ENCODE data around the gene PSMA1. TPM values are rescaled to one million over a fixed set of nuclear protein-coding genes. Genes with fewer than 3 reads are reported as not detected.
"Not testable (repeated sequence)": the region's sequence is repeated elsewhere in the genome, so short reads cannot be mapped to it uniquely, and the experiment has no call there.

PSMA1 gene
- 100 to 1,000 TPM; 129 to 146 TPM for total RNA-seq
- polyA plus RNA-seq: 100 to 1,000 TPM; 153 to 250 TPM
- long read RNA-seq, donor 1, transcript PSMA1-201 (10 exons, 1,505 nt): major isoform, 60 of 78 reads
- long read RNA-seq, donor 1, partial matches to known transcripts: 10 of 78 reads
- long read RNA-seq, donor 1, other reads (novel, unspliced or antisense): 0 of 78 reads
- long read RNA-seq, donor 2, transcript PSMA1-201 (10 exons, 1,505 nt): major isoform, 13 of 15 reads
- long read RNA-seq, donor 2, partial matches to known transcripts: 0 of 15 reads
- long read RNA-seq, donor 2, other reads (novel, unspliced or antisense): 0 of 15 reads
- long read RNA-seq, donor 3, transcript PSMA1-201 (10 exons, 1,505 nt): major isoform, 40 of 65 reads
- long read RNA-seq, donor 3, partial matches to known transcripts: 21 of 65 reads
- long read RNA-seq, donor 3, other reads (novel, unspliced or antisense): 0 of 65 reads
- long read RNA-seq, donor 4, transcript PSMA1-201 (10 exons, 1,505 nt): major isoform, 28 of 60 reads
- long read RNA-seq, donor 4, partial matches to known transcripts: 28 of 60 reads
- long read RNA-seq, donor 4, other reads (novel, unspliced or antisense): 0 of 60 reads
- long read RNA-seq, donor 5, transcript PSMA1-201 (10 exons, 1,505 nt): major isoform, 61 of 109 reads
- long read RNA-seq, donor 5, partial matches to known transcripts: 42 of 109 reads
- long read RNA-seq, donor 5, other reads (novel, unspliced or antisense): 0 of 109 reads

- Histone ChIP-seq H3K36me3 (ENCODE audit: control insufficient read depth in 4 of 4, insufficient read depth in 4 of 4, low read length in 4 of 4) (peaks cover under 1 to 15% (median 8%) of the 10 kb centered on the region in 4 donors), H3K9me3 (ENCODE audit: control insufficient read depth in 4 of 4, insufficient read depth in 3 of 4, low read length in 3 of 4) (no peaks in the 10 kb centered on the region), H3K4me3 (peak within 1 kb of the TSS; percentile 80), H3K4me1 (ENCODE audit: control insufficient read depth in 5 of 5, insufficient read depth in 5 of 5, low read length in 5 of 5) (peaks cover 3 to 14% (median 4%) of the 10 kb centered on the region in 5 donors), H3K27ac (ENCODE audit: low read depth in 1 of 2, low read length in 1 of 2) (peak within 1 kb of the TSS; percentile 89 to 91), H3K27me3 (ENCODE audit: control insufficient read depth in 3 of 3, insufficient read depth in 3 of 3, low read length in 2 of 3) (no peaks in the 10 kb centered on the region), H3K9ac (ENCODE audit: insufficient read depth in 1 of 2, low read length in 2 of 2) (peak within 1 kb of the TSS; percentile 97 to 98)
- peak; percentile 29 for TF ChIP-seq CTCF (IDR thresholded peaks at IDR 0.05; ENCODE audit: control extremely low read depth, extremely low read depth)
- 0% methylated on average over 56 of the region's 56 CpGs for WGBS, 2 donors
- peak; percentile 99 for ATAC-seq (ENCODE audit: insufficient read depth, low FRiP score)
- DNase-seq: peak; percentile 97 to 98 (median 98)
These were observed at the start of gene PSMA1 for GRCh38 chr11:14519917-14520746. Gene PSMA1 (minus strand): TSS chr11:14520386. CDS start chr11:14520299, 87 bp downstream.

- H3K36me3 ChIP-seq (ENCODE audit: control insufficient read depth in 4 of 4, insufficient read depth in 4 of 4, low read length in 4 of 4); H3K4me1 ChIP-seq (ENCODE audit: control insufficient read depth in 5 of 5, insufficient read depth in 5 of 5, low read length in 5 of 5); H3K4me3 ChIP-seq; H3K27me3 ChIP-seq (ENCODE audit: control insufficient read depth in 3 of 3, insufficient read depth in 3 of 3, low read length in 2 of 3); DNase-seq; H3K9ac ChIP-seq (ENCODE audit: insufficient read depth in 1 of 2, low read length in 2 of 2); H3K9me3 ChIP-seq (ENCODE audit: control insufficient read depth in 4 of 4, insufficient read depth in 3 of 4, low read length in 3 of 4); ATAC-seq (ENCODE audit: insufficient read depth, low FRiP score); H3K27ac ChIP-seq (ENCODE audit: low read depth in 1 of 2, low read length in 1 of 2): not testable (repeated sequence)
- WGBS, 2 donors: 86 to 88% methylated on average over 6 of the region's 6 CpGs
These were observed 49.3 kb upstream of the PSMA1 start for GRCh38 chr11:14569516-14569915.

GRCh38 chr11:14567064-14567651 lies 47.0 kb upstream of the PSMA1 start:
- no peak for ATAC-seq (ENCODE audit: insufficient read depth, low FRiP score)
- no peak for DNase-seq
- H3K36me3 ChIP-seq (ENCODE audit: control insufficient read depth in 4 of 4, insufficient read depth in 4 of 4, low read length in 4 of 4): peaks cover 0 to 3% (median 0%) of the 10 kb centered on the region in 4 donors
- no peak overlapping the region for H3K9ac ChIP-seq (ENCODE audit: insufficient read depth in 1 of 2, low read length in 2 of 2)
- peaks cover 0 to 4% (median 0%) of the 10 kb centered on the region in 4 donors for H3K9me3 ChIP-seq (ENCODE audit: control insufficient read depth in 4 of 4, insufficient read depth in 3 of 4, low read length in 3 of 4)
- TF ChIP-seq CTCF (IDR thresholded peaks at IDR 0.05; ENCODE audit: control extremely low read depth, extremely low read depth): no peak
- no peak overlapping the region for H3K4me3 ChIP-seq
- 90 to 93% methylated on average over 3 of the region's 3 CpGs for WGBS, 2 donors
- H3K27ac ChIP-seq (ENCODE audit: low read depth in 1 of 2, low read length in 1 of 2): no peak overlapping the region
- no peaks in the 10 kb centered on the region for H3K4me1 ChIP-seq (ENCODE audit: control insufficient read depth in 5 of 5, insufficient read depth in 5 of 5, low read length in 5 of 5)
- H3K27me3 ChIP-seq (ENCODE audit: control insufficient read depth in 3 of 3, insufficient read depth in 3 of 3, low read length in 2 of 3): no peaks in the 10 kb centered on the region

Data from lung (tissue), 16 donors.